CD14-positive monocyte (primary cell): ENCODE results near the gene TPX2. TPM values are rescaled to one million over a fixed set of nuclear protein-coding genes. Genes with fewer than 3 reads are reported as not detected.

Experiments used
- DNase-seq, 3 donors: peaks; one replicate each; pipeline ENCODE4 v3.0.0-alpha.2; 2011 to 2022
- H2AFZ ChIP-seq: 2 replicates; pipeline ENCODE4 v1.6.0; 2012; ENCODE audit warnings: mild to moderate bottlenecking, low read depth, low read length, inconsistent platforms; ENCODE audit not compliant: insufficient read depth, poor library complexity, severe bottlenecking
- H3K27ac ChIP-seq, 2 donors: 1 replicate in 1 of 2; 2 replicates in 1 of 2; pipeline ENCODE4 v1.5.1; 2012 to 2013; ENCODE audit warnings: low read length in 2 of 2, control low read depth in 1 of 2, inconsistent platforms in 1 of 2, low read depth in 1 of 2, mild to moderate bottlenecking in 1 of 2
- H3K27me3 ChIP-seq, 2 donors: one replicate each; pipeline versions ENCODE4 v1.6.0 to v1.6.1; 2011 to 2013; ENCODE audit warnings: low read length in 2 of 2; ENCODE audit not compliant: control insufficient read depth in 2 of 2, insufficient read depth in 2 of 2
- H3K36me3 ChIP-seq, 2 donors: replicated peaks in 1 of 2; 1 replicate in 1 of 2; 2 replicates in 1 of 2; pipeline versions ENCODE4 v1.5.1 to v1.6.1; 2012 to 2013; ENCODE audit warnings: low read length in 2 of 2, control low read depth in 1 of 2, inconsistent platforms in 1 of 2, mild to moderate bottlenecking in 1 of 2; ENCODE audit not compliant: insufficient read depth in 2 of 2, control insufficient read depth in 1 of 2
- H3K4me1 ChIP-seq, 2 donors: 1 replicate in 1 of 2; 2 replicates in 1 of 2; pipeline versions ENCODE4 v1.5.1 to v1.6.1; 2012 to 2013; ENCODE audit warnings: low read length in 2 of 2, control low read depth in 1 of 2, inconsistent platforms in 1 of 2, mild to moderate bottlenecking in 1 of 2, moderate library complexity in 1 of 2; ENCODE audit not compliant: insufficient read depth in 2 of 2, control insufficient read depth in 1 of 2
- H3K4me2 ChIP-seq: replicated peaks from 2 replicates; pipeline ENCODE3; 2012; ENCODE audit warnings: low read length, moderate library complexity, mild to moderate bottlenecking; ENCODE audit not compliant: poor library complexity, severe bottlenecking; ENCODE audit errors: extremely low read depth
- H3K4me3 ChIP-seq, 3 experiments: fragments of 200-600 bp in 1 of 3; sonication (generic) in 1 of 3; replicated peaks in 1 of 3; 1 replicate in 2 of 3; 2 replicates in 1 of 3; pipeline ENCODE4 v1.5.1; 2011 to 2013; ENCODE audit warnings: low read length in 3 of 3, mild to moderate bottlenecking in 3 of 3, control low read depth in 2 of 3, low read depth in 2 of 3, inconsistent platforms in 1 of 3, moderate library complexity in 1 of 3
- H3K79me2 ChIP-seq: 2 replicates; pipeline ENCODE4 v1.6.0; 2012; ENCODE audit warnings: mild to moderate bottlenecking, control low read depth, inconsistent platforms, low read length, moderate library complexity; ENCODE audit not compliant: insufficient read depth
- H3K9ac ChIP-seq: 2 replicates; pipeline ENCODE4 v1.6.0; 2017; ENCODE audit warnings: low read length, mild to moderate bottlenecking; ENCODE audit not compliant: insufficient read depth, poor library complexity, severe bottlenecking
- H3K9me3 ChIP-seq, 2 donors: replicated peaks in 1 of 2; 1 replicate in 1 of 2; 2 replicates in 1 of 2; pipeline versions ENCODE4 v1.5.1 to v1.6.1; 2012 to 2013; ENCODE audit warnings: low read length in 2 of 2, control low read depth in 1 of 2; ENCODE audit not compliant: control insufficient read depth in 1 of 2, insufficient read depth in 1 of 2
- H4K20me1 ChIP-seq: 2 replicates; pipeline ENCODE4 v1.6.0; 2012; ENCODE audit warnings: mild to moderate bottlenecking, low read length, control low read depth, moderate library complexity; ENCODE audit not compliant: insufficient read depth
- H3K27ac Mint-ChIP-seq, 7 donors: one replicate each; pipeline ENCODE4 v1.8.0; 2020; ENCODE audit warnings: mild to moderate bottlenecking in 7 of 7, mixed read lengths in 7 of 7, moderate library complexity in 6 of 7, inconsistent platforms in 2 of 7
- H3K27me3 Mint-ChIP-seq, 3 donors: one replicate each; pipeline ENCODE4 v1.8.0; 2021 to 2022; ENCODE audit warnings: low read depth in 3 of 3, mild to moderate bottlenecking in 3 of 3, mixed read lengths in 3 of 3, moderate library complexity in 3 of 3, inconsistent platforms in 1 of 3
- H3K36me3 Mint-ChIP-seq, 2 donors: one replicate each; pipeline ENCODE4 v1.8.0; 2020; ENCODE audit warnings: mixed read lengths in 2 of 2, inconsistent platforms in 1 of 2, mild to moderate bottlenecking in 1 of 2
- H3K4me1 Mint-ChIP-seq: one replicate; pipeline ENCODE4 v1.8.0; 2020; ENCODE audit warnings: mild to moderate bottlenecking, mixed read lengths
- H3K4me3 Mint-ChIP-seq, 2 donors: one replicate each; pipeline ENCODE4 v1.8.0; 2020; ENCODE audit warnings: mild to moderate bottlenecking in 2 of 2, mixed read lengths in 2 of 2, moderate library complexity in 1 of 2
- H3K9me3 Mint-ChIP-seq, 7 donors: one replicate each; pipeline ENCODE4 v1.8.0; 2020 to 2022; ENCODE audit warnings: mixed read lengths in 7 of 7, mild to moderate bottlenecking in 6 of 7, moderate library complexity in 6 of 7, inconsistent platforms in 2 of 7
- CTCF ChIP-seq: fragments of 200-600 bp; IDR thresholded peaks from one replicate; pipeline ENCODE4 v1.8.0; 2022; ENCODE audit warnings: antibody characterized with exemption, mild to moderate bottlenecking
- WGBS: methylation state at CpG from one replicate; pipeline ENCODE4 v1.1.5; 2013; ENCODE audit warnings: missing lambda C conversion rate; ENCODE audit not compliant: insufficient coverage; 5-methylcytosine and 5-hydroxymethylcytosine counted together
- intact Hi-C, 2 donors: fragments of 100-400 bp; cut with micrococcal nuclease; formaldehyde crosslinking; loops; one replicate each; pipeline versions ENCODE4 v1.15.0 to v1.15.1; 2023
- polyA plus RNA-seq, 3 donors: library from polyadenylated mRNA; depleted of rRNA in 1 of 3; unstranded in 2 of 3; stranded (reverse) in 1 of 3; fragments of 300-500 nt in 2 of 3; fragments of >200 nt in 1 of 3; fragmentation: Illumina TruSeq in 2 of 3; gene quantifications; 1 replicate in 2 of 3; 2 replicates in 1 of 3; pipeline ENCODE4 v1.2.3, GENCODE V29; 2012 to 2021

The TPX2 gene
- polyA plus RNA-seq, 3 donors, result 0.06 TPM; not detected in 2

- H4K20me1 ChIP-seq, result no peaks in the 10 kb centered on the region
- peaks cover 6% of the 10 kb centered on the region for H3K4me1 Mint-ChIP-seq
- H3K4me3 ChIP-seq, result no peak overlapping the region
- H3K9me3 ChIP-seq, result no peaks in the 10 kb centered on the region
- intact Hi-C loops, result no loop called here
- H2AFZ ChIP-seq, result no peak overlapping the region
- peaks cover 63 to 91% of the 10 kb centered on the region in 2 donors for H3K36me3 Mint-ChIP-seq
- no peaks in the 10 kb centered on the region for H3K9me3 Mint-ChIP-seq
- 99% methylated on average over 6 of the region's 7 CpGs for WGBS
- H3K4me2 ChIP-seq, result no peak overlapping the region
- peaks cover 0 to 2% (median 0%) of the 10 kb centered on the region in 3 donors for H3K27me3 Mint-ChIP-seq
- H3K4me3 Mint-ChIP-seq, result no peak overlapping the region
- H3K36me3 ChIP-seq, result peaks cover 56 to 95% of the 10 kb centered on the region in 2 donors
- DNase-seq, result no peak
- H3K27ac ChIP-seq, result no peak overlapping the region
- peak overlapping the region in 1 of 7 donors; percentile 18 for H3K27ac Mint-ChIP-seq
- no peak overlapping the region for H3K9ac ChIP-seq
- TF ChIP-seq CTCF, result no peak
- no peaks in the 10 kb centered on the region for H3K79me2 ChIP-seq
- H3K4me1 ChIP-seq, result no peaks in the 10 kb centered on the region
- no peaks in the 10 kb centered on the region for H3K27me3 ChIP-seq
These were observed 62.4 kb downstream of the TPX2 start for GRCh38 chr20:31801508-31801907.

- no peak overlapping the region for H3K27ac ChIP-seq
- no peaks in the 10 kb centered on the region for H4K20me1 ChIP-seq
- no peaks in the 10 kb centered on the region for H3K4me1 ChIP-seq
- H3K4me3 Mint-ChIP-seq, result no peak overlapping the region
- H3K4me1 Mint-ChIP-seq, result peaks cover 6% of the 10 kb centered on the region
- no peaks in the 10 kb centered on the region for H3K79me2 ChIP-seq
- DNase-seq, result no peak
- H2AFZ ChIP-seq, result no peak overlapping the region
- no peak overlapping the region for H3K4me3 ChIP-seq
- H3K36me3 Mint-ChIP-seq, result peaks cover 60 to 89% of the 10 kb centered on the region in 2 donors
- H3K27me3 Mint-ChIP-seq, result peaks cover 0 to 2% (median 1%) of the 10 kb centered on the region in 3 donors
- WGBS, result 76% methylated on average over 6 of the region's 7 CpGs
- peaks cover 45 to 89% of the 10 kb centered on the region in 2 donors for H3K36me3 ChIP-seq
- H3K27ac Mint-ChIP-seq, result peak overlapping the region in 1 of 7 donors; percentile 0
- no peaks in the 10 kb centered on the region for H3K9me3 Mint-ChIP-seq
- no peak overlapping the region for H3K4me2 ChIP-seq
- no peak overlapping the region for H3K9ac ChIP-seq
- intact Hi-C loops, result no loop called here
- H3K9me3 ChIP-seq, result no peaks in the 10 kb centered on the region
- no peak for TF ChIP-seq CTCF
- H3K27me3 ChIP-seq, result no peaks in the 10 kb centered on the region
These were observed 64.6 kb downstream of the TPX2 start for GRCh38 chr20:31803552-31804291.
